Fibroblast of lung (primary cell): Measurements from ENCODE around the gene DNAL1.

Experiments used
- EZH2 ChIP-seq: IDR thresholded peaks from 2 replicates; pipeline ENCODE4 v1.5.1; 2012; ENCODE audit warnings: low read length, control low read depth, mild to moderate bottlenecking; ENCODE audit errors: missing control alignments
- TF ChIP-seq, protein P1 (sequence below), 2 donors: IDR thresholded peaks in 1 of 2; conservative IDR thresholded peaks in 1 of 2; 1 replicate in 1 of 2; 2 replicates in 1 of 2; pipeline ENCODE4 v1.5.1; 2011 to 2012; ENCODE audit warnings: low read length in 2 of 2, control low read depth in 1 of 2, inconsistent platforms in 1 of 2, low read depth in 1 of 2, mild to moderate bottlenecking in 1 of 2

DNA sequence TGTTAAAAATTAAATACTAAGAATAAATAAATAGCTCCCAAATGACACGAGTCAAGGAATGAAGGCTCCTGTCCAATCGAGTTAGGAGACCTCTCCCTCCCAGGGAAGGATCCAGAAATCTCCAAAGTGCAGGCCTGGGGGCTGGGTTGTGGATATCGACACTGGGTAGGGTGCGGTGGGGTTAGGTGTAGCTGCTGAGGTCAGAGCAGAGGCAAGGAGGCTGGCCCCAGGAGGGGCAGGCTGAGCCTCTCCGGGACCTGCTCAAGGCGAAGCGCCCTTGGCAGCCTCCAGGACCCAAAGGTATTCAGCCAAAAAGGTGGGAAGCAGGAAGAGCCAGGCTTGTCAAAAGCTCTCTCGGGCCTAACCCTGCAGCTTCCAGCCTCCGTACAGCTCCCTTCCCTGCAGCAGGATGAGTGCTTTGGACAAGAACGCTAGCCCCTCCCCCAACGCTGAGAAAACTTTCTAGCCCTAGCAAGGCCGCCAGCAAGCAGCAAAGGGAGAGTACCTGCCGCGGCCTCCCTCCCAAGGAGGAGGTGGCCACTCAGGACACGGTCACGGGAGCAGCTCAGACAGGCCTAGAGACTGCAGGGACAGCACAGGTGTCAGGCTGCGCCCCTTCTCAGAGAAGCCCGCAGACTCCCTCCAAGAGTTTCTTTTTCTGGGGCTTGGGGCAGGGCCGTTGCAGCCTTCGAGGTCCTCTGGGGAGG, 73.1 kb downstream of the DNAL1 start:
- TF ChIP-seq, protein P1, sequence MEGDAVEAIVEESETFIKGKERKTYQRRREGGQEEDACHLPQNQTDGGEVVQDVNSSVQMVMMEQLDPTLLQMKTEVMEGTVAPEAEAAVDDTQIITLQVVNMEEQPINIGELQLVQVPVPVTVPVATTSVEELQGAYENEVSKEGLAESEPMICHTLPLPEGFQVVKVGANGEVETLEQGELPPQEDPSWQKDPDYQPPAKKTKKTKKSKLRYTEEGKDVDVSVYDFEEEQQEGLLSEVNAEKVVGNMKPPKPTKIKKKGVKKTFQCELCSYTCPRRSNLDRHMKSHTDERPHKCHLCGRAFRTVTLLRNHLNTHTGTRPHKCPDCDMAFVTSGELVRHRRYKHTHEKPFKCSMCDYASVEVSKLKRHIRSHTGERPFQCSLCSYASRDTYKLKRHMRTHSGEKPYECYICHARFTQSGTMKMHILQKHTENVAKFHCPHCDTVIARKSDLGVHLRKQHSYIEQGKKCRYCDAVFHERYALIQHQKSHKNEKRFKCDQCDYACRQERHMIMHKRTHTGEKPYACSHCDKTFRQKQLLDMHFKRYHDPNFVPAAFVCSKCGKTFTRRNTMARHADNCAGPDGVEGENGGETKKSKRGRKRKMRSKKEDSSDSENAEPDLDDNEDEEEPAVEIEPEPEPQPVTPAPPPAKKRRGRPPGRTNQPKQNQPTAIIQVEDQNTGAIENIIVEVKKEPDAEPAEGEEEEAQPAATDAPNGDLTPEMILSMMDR (conservative IDR thresholded peaks at IDR 0.05 in 1 of 2, IDR thresholded peaks at IDR 0.05 in 1 of 2; ENCODE audit: low read depth in 1 of 2, low read length in 2 of 2) = no peak
- TF ChIP-seq EZH2 = no peak
